Uterus (tissue), 4 donors: ENCODE measurements around the gene THSD4. TPM values are rescaled to one million over a fixed set of nuclear protein-coding genes. Genes with fewer than 3 reads are reported as not detected.

Experiments used
- DNase-seq, 2 donors: peaks; one replicate each; pipeline ENCODE4 v3.0.0-alpha.2; 2019 to 2020
- H3K27ac ChIP-seq, 2 donors: fragments of 200-600 bp; sonication (generic); 1 replicate in 1 of 2; 2 replicates in 1 of 2; pipeline ENCODE4 v1.5.1; 2016 to 2018
- H3K27me3 ChIP-seq, 2 donors: fragments of 200-600 bp; sonication (generic); one replicate each; pipeline ENCODE4 v1.5.1; 2018 to 2019; ENCODE audit warnings: control low read depth in 1 of 2
- H3K36me3 ChIP-seq, 2 donors: fragments of 200-600 bp; sonication (generic); one replicate each; pipeline ENCODE4 v1.5.1; 2019; ENCODE audit warnings: control low read depth in 1 of 2
- H3K4me1 ChIP-seq, 2 donors: fragments of 200-600 bp; sonication (generic); one replicate each; pipeline ENCODE4 v1.5.1; 2018 to 2019; ENCODE audit warnings: control low read depth in 1 of 2
- H3K4me3 ChIP-seq, 2 donors: fragments of 200-600 bp; sonication (generic); 1 replicate in 1 of 2; 2 replicates in 1 of 2; pipeline ENCODE4 v1.5.1; 2018 to 2019; ENCODE audit warnings: mild to moderate bottlenecking in 1 of 2
- H3K9me3 ChIP-seq, 2 donors: fragments of 200-600 bp; sonication (generic); one replicate each; pipeline ENCODE4 v1.5.1; 2019; ENCODE audit warnings: control low read depth in 1 of 2
- POLR2A ChIP-seq, 2 donors: fragments of 450-650 bp; IDR thresholded peaks; one replicate each; pipeline ENCODE4 v1.6.1; 2016; ENCODE audit warnings: antibody characterized with exemption in 2 of 2, mild to moderate bottlenecking in 1 of 2, moderate library complexity in 1 of 2
- intact Hi-C: fragments of 100-400 bp; cut with DNase I; formaldehyde crosslinking; loops from one replicate; pipeline ENCODE4 v1.15.1; 2023; ENCODE audit warnings: low total_unique reads
- total RNA-seq, 4 donors: library from RNA; depleted of rRNA in 3 of 4; stranded (reverse); fragments of >200 nt in 3 of 4; gene quantifications; one replicate each; pipeline versions ENCODE4 v1.1.0 to v1.2.4, GENCODE V29; 2014 to 2023
- TF ChIP-seq, protein P1 (sequence below), 4 experiments: fragments of 200-600 bp in 2 of 4; fragments of 450-650 bp in 2 of 4; sonication (generic) in 2 of 4; IDR thresholded peaks; one replicate each; pipeline ENCODE4 v1.5.1; 2016 to 2019; ENCODE audit warnings: antibody characterized with exemption in 4 of 4, mild to moderate bottlenecking in 2 of 4, moderate library complexity in 1 of 4
- donor health status: DM: yes; HTN: yes; CAD: no.

THSD4 gene
- total RNA-seq, 4 donors from 2014 or later: 7.1 to 144 (median 35.4) TPM

GRCh38 chr15:71755092-71755970 is 640.1 kb downstream of the THSD4 start:
- H3K27me3 ChIP-seq: no peaks in the 10 kb centered on the region
- H3K9me3 ChIP-seq: peaks cover 0 to 2% of the 10 kb centered on the region in 2 donors
- TF ChIP-seq, protein P1, sequence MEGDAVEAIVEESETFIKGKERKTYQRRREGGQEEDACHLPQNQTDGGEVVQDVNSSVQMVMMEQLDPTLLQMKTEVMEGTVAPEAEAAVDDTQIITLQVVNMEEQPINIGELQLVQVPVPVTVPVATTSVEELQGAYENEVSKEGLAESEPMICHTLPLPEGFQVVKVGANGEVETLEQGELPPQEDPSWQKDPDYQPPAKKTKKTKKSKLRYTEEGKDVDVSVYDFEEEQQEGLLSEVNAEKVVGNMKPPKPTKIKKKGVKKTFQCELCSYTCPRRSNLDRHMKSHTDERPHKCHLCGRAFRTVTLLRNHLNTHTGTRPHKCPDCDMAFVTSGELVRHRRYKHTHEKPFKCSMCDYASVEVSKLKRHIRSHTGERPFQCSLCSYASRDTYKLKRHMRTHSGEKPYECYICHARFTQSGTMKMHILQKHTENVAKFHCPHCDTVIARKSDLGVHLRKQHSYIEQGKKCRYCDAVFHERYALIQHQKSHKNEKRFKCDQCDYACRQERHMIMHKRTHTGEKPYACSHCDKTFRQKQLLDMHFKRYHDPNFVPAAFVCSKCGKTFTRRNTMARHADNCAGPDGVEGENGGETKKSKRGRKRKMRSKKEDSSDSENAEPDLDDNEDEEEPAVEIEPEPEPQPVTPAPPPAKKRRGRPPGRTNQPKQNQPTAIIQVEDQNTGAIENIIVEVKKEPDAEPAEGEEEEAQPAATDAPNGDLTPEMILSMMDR (IDR thresholded peaks at IDR 0.05): no peak
- no peak for TF ChIP-seq POLR2A (IDR thresholded peaks at IDR 0.05)
- DNase-seq: no peak
- no peaks in the 10 kb centered on the region for H3K4me1 ChIP-seq
- intact Hi-C loops: no loop called here
- no peak overlapping the region for H3K4me3 ChIP-seq
- no peak overlapping the region for H3K27ac ChIP-seq
- H3K36me3 ChIP-seq: no peaks in the 10 kb centered on the region

DNA sequence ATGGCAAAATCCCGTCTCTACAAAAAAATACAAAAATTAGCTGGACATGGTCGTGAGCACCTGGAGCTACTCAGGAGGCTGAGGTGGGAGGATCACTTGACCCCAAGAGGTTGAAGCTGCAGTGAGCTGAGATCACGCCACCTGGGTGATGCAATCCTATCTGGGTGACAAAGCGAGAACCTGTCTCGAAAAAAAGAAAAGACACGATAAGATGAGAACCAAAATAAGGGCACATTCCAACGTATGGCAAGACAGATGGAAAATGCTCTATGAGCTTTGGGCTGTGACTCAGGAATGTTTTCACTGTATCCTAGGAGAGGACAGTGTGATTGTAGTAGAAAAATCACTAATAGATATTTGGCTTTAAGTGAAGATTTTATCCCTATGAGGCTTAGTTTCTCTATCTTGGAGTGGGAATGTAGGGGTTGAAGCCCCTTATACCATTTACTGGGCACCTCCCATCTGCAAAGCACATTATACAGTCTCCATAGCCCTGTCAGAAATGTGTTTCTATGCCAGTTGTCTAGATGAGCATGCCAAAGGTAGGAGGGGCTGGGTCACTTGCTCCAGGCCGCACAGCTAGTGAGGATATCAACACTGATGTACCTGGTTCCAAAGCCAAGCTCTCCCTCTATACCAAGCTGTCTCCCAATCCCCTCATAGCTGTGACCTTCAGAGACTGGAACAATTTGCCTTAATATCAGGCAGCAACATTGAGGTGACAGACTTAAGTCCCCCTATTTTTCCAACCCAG is 641.5 kb downstream of the THSD4 start:
- Histone ChIP-seq H3K36me3 (no peaks in the 10 kb centered on the region), H3K4me3 (no peak overlapping the region), H3K27me3 (no peaks in the 10 kb centered on the region), H3K9me3 (peaks cover 0 to 9% of the 10 kb centered on the region in 2 donors), H3K27ac (no peak overlapping the region), H3K4me1 (no peaks in the 10 kb centered on the region)
- no peak for TF ChIP-seq POLR2A (IDR thresholded peaks at IDR 0.05)
- TF ChIP-seq, protein P1 (IDR thresholded peaks at IDR 0.05): no peak
- no peak for DNase-seq
- intact Hi-C loops: no loop called here

DNA sequence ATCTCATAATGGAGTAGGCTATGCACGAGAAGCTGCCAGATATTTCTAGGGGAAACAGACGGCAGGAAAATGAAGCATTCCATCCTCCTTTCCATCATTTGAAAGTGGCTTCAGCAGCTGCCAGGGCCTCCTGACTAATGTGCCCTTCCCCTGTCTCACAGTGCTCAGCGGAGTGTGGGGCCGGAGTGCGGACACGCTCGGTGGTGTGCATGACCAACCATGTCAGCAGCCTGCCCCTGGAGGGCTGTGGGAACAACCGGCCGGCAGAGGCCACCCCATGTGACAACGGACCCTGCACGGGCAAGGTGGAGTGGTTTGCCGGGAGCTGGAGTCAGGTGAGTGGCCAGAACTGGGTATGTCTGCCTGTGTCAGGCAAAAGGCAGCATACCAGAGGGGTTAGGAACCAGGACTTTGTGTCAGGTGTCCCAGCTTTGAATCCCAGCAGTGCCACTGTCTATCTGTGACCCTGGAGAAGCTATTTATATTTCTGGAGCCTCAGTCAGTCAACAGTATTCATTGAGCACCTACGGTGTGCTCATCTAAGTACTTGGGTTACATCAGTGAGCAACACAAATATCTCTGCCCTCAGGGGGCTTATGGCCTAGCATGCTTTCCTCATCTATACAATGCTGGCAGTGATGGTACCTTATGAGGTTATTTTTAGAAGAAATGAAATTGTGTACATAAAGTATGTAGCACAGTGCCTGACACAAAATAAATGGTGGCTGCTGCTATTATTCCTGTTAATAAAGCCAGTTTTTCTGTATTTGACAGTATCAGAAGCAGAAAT is 642.7 kb downstream of the THSD4 start:
- H3K4me3 ChIP-seq: no peak overlapping the region
- H3K27me3 ChIP-seq: no peaks in the 10 kb centered on the region
- H3K27ac ChIP-seq: no peak overlapping the region
- no peaks in the 10 kb centered on the region for H3K36me3 ChIP-seq
- DNase-seq: no peak
- H3K9me3 ChIP-seq: peaks cover 0 to 9% of the 10 kb centered on the region in 2 donors
- no peak for TF ChIP-seq POLR2A (IDR thresholded peaks at IDR 0.05)
- TF ChIP-seq, protein P1 (IDR thresholded peaks at IDR 0.05): no peak
- H3K4me1 ChIP-seq: no peaks in the 10 kb centered on the region
- intact Hi-C loops: no loop called here

DNA sequence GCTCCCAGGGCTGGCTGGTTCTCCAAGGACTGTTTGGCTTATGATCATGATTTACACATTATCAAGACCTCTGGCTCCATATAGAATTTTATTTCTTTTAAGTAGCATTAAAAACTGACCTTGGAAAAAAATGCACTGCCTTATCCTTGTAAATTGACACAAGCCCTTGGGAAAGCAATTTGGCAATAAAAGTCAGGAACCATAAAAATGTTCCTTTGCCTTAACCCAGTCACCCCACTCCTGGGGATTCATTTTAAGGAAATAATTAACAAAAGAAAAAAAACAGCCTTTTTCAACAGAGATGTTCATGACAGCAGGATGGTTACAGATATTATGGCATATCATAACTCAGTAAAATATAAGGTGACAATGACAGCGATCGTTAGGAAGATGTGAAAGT is 643.4 kb downstream of the THSD4 start:
- no peak for DNase-seq
- no peak overlapping the region for H3K4me3 ChIP-seq
- H3K27ac ChIP-seq: no peak overlapping the region
- no peaks in the 10 kb centered on the region for H3K27me3 ChIP-seq
- no peak for TF ChIP-seq POLR2A (IDR thresholded peaks at IDR 0.05)
- TF ChIP-seq, protein P1 (IDR thresholded peaks at IDR 0.05): no peak
- H3K36me3 ChIP-seq: no peaks in the 10 kb centered on the region
- intact Hi-C loops: no loop called here
- peaks cover 0 to 9% of the 10 kb centered on the region in 2 donors for H3K9me3 ChIP-seq
- no peaks in the 10 kb centered on the region for H3K4me1 ChIP-seq
